ENCODE measurements around the gene CEP295NL.

GRCh38 chr17:78855561-78856165 lies 47.3 kb downstream of the CEP295NL start:
- TF ChIP-seq CTCF (IDR thresholded peaks at IDR 0.05): no peak
- TF ChIP-seq POLR2A (IDR thresholded peaks at IDR 0.05): no peak
